Body of pancreas (tissue), 4 donors: ENCODE data around the gene ADAMTS2. TPM values are rescaled to one million over a fixed set of nuclear protein-coding genes. Genes with fewer than 3 reads are reported as not detected.

Experiments used
- ATAC-seq: fragments of 150-250 bp; one replicate; pipeline ENCODE4 v1.9.1; 2016
- DNase-seq, 4 donors: peaks; one replicate each; pipeline ENCODE4 v3.0.0-alpha.2; 2019
- H3K27ac ChIP-seq, 4 donors: fragments of 200-600 bp; sonication (generic); 1 replicate in 3 of 4; 2 replicates in 1 of 4; pipeline versions ENCODE4 v1.5.1 to v1.6.1; 2016 to 2019; ENCODE audit warnings: mild to moderate bottlenecking in 1 of 4, mixed read lengths in 1 of 4, moderate library complexity in 1 of 4
- H3K27me3 ChIP-seq, 2 donors: fragments of 200-600 bp; sonication (generic); one replicate each; pipeline ENCODE4 v1.6.0; 2016; ENCODE audit warnings: mild to moderate bottlenecking in 1 of 2
- H3K36me3 ChIP-seq, 2 donors: fragments of 200-600 bp; sonication (generic); replicated peaks in 1 of 2; 2 replicates each; pipeline ENCODE4 v1.5.1; 2016; ENCODE audit warnings: low read depth in 2 of 2; ENCODE audit not compliant: insufficient read depth in 1 of 2
- H3K4me1 ChIP-seq: fragments of 200-600 bp; sonication (generic); one replicate; pipeline ENCODE4 v1.6.0; 2016
- H3K4me3 ChIP-seq, 2 donors: fragments of 200-600 bp; sonication (generic); 1 replicate in 1 of 2; 2 replicates in 1 of 2; pipeline ENCODE4 v1.5.1; 2016 to 2019
- H3K9me3 ChIP-seq, 3 donors: fragments of 200-600 bp; sonication (generic); 1 replicate in 2 of 3; 2 replicates in 1 of 3; pipeline ENCODE4 v1.5.1; 2016
- POLR2A ChIP-seq, 3 donors: fragments of 450-650 bp; IDR thresholded peaks; one replicate each; pipeline ENCODE4 v1.6.1; 2016; ENCODE audit warnings: antibody characterized with exemption in 3 of 3, mild to moderate bottlenecking in 2 of 3
- WGBS, 2 donors: methylation state at CpG; one replicate each; pipeline ENCODE4 v1.1.5; 2017; 5-methylcytosine and 5-hydroxymethylcytosine counted together
- intact Hi-C: fragments of 100-400 bp; cut with DNase I; formaldehyde crosslinking; loops from one replicate; pipeline ENCODE4 v1.15.1; 2023
- small RNA-seq: library from RNA; depleted of rRNA; stranded (forward); fragments of <200 nt; gene quantifications from one replicate; pipeline ENCODE3, GENCODE V24; 2016
- total RNA-seq, 2 donors: library from RNA; depleted of rRNA; stranded (reverse); fragments of >200 nt; gene quantifications; one replicate each; pipeline ENCODE4 v1.1.0, GENCODE V29; 2016
- TF ChIP-seq, protein P1 (sequence below), 7 experiments: fragments of 450-650 bp in 4 of 7; fragments of 200-600 bp in 3 of 7; sonication (generic) in 3 of 7; IDR thresholded peaks; one replicate each; pipeline ENCODE4 v1.5.1; 2016 to 2019; ENCODE audit warnings: antibody characterized with exemption in 7 of 7

ADAMTS2 gene
- total RNA-seq, 2 donors from 2014 or later, result 9.1 to 19.1 TPM

DNA sequence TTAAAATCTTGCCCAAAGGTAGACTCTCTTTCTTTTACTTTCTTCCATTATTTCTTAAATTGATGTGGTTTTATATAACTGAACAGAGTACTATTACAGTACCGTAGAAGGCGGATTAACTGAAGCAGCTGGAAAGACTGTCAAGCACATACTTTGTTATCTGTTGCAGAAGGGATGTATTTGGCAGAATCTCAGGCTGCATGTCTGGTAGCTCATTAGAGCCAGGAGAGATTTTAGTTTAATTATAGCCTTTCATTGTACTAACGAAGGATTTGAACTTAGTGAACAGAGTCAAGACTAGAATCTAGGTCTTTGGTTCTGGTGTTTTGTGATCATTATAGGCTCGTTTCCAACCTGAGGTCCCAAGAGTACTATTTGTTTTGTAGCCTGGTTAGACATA lies 264.5 kb downstream of the ADAMTS2 start:
- Histone ChIP-seq H3K27ac (no peak overlapping the region), H3K4me1 (no peaks in the 10 kb centered on the region), H3K36me3 (peaks cover 22 to 39% of the 10 kb centered on the region in 2 donors), H3K9me3 (peaks cover 0 to 81% (median 12%) of the 10 kb centered on the region in 3 donors), H3K27me3 (no peaks in the 10 kb centered on the region), H3K4me3 (no peak overlapping the region)
- intact Hi-C loops, result no loop called here
- DNase-seq (no peak), ATAC-seq (no peak)
- TF ChIP-seq POLR2A (IDR thresholded peaks at IDR 0.05), result no peak
- TF ChIP-seq, protein P1, sequence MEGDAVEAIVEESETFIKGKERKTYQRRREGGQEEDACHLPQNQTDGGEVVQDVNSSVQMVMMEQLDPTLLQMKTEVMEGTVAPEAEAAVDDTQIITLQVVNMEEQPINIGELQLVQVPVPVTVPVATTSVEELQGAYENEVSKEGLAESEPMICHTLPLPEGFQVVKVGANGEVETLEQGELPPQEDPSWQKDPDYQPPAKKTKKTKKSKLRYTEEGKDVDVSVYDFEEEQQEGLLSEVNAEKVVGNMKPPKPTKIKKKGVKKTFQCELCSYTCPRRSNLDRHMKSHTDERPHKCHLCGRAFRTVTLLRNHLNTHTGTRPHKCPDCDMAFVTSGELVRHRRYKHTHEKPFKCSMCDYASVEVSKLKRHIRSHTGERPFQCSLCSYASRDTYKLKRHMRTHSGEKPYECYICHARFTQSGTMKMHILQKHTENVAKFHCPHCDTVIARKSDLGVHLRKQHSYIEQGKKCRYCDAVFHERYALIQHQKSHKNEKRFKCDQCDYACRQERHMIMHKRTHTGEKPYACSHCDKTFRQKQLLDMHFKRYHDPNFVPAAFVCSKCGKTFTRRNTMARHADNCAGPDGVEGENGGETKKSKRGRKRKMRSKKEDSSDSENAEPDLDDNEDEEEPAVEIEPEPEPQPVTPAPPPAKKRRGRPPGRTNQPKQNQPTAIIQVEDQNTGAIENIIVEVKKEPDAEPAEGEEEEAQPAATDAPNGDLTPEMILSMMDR (IDR thresholded peaks at IDR 0.05), result no peak
- WGBS, 2 donors, result 91 to 93% methylated on average over 4 of the region's 4 CpGs

DNA sequence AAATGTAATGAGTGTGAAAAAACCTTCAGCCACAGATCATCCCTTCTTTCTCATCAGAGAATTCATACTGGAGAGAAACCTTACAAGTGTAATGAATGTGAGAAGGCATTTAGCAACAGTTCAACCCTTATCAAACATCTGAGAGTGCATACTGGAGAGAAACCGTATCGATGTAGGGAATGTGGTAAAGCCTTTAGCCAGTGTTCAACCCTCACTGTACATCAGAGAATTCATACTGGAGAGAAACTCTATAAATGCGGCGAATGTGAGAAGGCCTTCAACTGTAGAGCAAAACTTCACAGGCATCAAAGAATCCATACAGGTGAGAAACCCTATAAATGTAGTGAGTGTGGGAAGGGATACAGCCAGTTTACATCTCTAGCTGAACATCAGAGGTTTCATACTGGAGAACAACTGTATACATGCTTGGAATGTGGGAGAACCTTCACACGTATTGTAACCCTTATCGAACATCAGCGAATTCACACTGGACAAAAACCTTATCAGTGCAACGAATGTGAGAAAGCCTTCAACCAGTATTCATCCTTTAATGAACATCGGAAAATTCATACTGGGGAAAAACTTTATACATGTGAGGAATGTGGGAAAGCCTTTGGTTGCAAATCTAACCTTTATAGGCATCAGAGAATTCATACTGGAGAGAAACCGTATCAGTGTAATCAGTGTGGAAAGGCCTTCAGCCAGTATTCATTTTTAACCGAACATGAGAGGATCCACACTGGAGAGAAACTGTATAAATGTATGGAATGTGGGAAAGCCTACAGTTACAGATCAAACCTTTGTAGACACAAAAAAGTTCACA lies 265.9 kb downstream of the ADAMTS2 start:
- Histone ChIP-seq H3K36me3 (peaks cover 22 to 39% of the 10 kb centered on the region in 2 donors), H3K27me3 (no peaks in the 10 kb centered on the region), H3K4me3 (no peak overlapping the region), H3K9me3 (peaks cover 0 to 77% (median 15%) of the 10 kb centered on the region in 3 donors), H3K4me1 (no peaks in the 10 kb centered on the region), H3K27ac (no peak overlapping the region)
- intact Hi-C loops, result no loop called here
- DNase-seq (no peak), ATAC-seq (no peak)
- TF ChIP-seq, protein P1 (IDR thresholded peaks at IDR 0.05), result no peak
- no peak for TF ChIP-seq POLR2A (IDR thresholded peaks at IDR 0.05)
- 96% methylated on average over 11 of the region's 11 CpGs for WGBS, 2 donors

DNA sequence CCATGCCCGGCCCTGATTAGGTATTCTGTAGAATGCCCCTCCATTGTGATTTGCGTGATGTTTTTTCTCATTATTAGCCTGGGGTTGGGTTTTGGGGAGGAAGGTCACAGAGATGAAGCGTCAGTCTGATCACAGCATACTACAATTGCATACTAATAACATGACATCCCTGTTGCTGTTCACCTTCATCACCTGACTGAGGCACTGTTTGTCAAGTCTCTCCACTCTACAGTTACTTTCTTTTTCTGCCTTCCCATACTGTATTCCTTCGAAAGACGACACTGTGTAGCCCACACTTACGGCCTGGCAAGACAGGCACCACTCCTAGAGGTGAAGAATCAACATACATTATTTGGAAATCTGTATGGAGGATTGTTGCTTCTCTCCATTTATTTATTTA lies 279.6 kb downstream of the ADAMTS2 start:
- TF ChIP-seq, protein P1 (IDR thresholded peaks at IDR 0.05), result no peak
- no peak for TF ChIP-seq POLR2A (IDR thresholded peaks at IDR 0.05)
- Histone ChIP-seq H3K9me3 (peaks cover 0 to 24% (median 0%) of the 10 kb centered on the region in 3 donors), H3K27me3 (no peaks in the 10 kb centered on the region), H3K36me3 (no peaks in the 10 kb centered on the region), H3K27ac (no peak overlapping the region), H3K4me1 (peaks cover 11% of the 10 kb centered on the region), H3K4me3 (no peak overlapping the region)
- DNase-seq, result no peak
- intact Hi-C loops, result loop anchor here (10.0 kb wide), 1 partner anchor 331 kb away; the partner anchor contains the start of gene ZNF354A
- 92 to 98% methylated on average over 6 of the region's 6 CpGs for whole genome bisulfite sequencing, 2 donors
- no peak for ATAC-seq

DNA sequence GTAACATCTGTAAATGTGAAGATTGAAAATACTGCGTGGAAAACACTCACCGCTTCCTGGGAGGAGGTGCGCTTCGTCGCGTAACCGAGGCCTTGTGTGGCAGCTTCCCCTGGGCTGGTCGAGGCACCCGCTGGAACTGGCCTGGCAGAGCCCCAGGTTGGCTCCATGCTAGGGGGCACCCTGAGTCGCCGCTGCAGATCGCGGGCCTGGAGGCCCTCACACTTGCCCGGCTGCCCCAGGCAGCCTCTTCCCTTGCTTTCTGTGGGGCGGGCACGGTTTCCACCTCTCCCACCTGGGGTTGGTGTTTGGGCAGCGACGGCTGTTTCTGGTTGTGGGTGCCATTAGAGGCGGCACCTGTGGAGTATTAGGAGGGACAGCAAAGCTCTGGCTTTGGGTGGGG lies 284.2 kb downstream of the ADAMTS2 start:
- TF ChIP-seq, protein P1 (IDR thresholded peaks at IDR 0.05), result no peak
- TF ChIP-seq POLR2A (IDR thresholded peaks at IDR 0.05), result no peak
- DNase-seq (peak in 2 of 4 donors; percentile 11 to 12), ATAC-seq (no peak)
- H3K27ac ChIP-seq, result peak overlapping the region in 2 of 4 donors; percentile 55 to 66
- intact Hi-C loops, result loop anchor here (10.0 kb wide), 1 partner anchor 326 kb away; the partner anchor contains the start of gene ZNF354A
- H3K4me3 ChIP-seq, result peak overlapping the region; percentile 72 to 84
- H3K9me3 ChIP-seq, result no peaks in the 10 kb centered on the region
- H3K4me1 ChIP-seq, result peaks cover 12% of the 10 kb centered on the region
- no peaks in the 10 kb centered on the region for H3K27me3 ChIP-seq
- H3K36me3 ChIP-seq, result no peaks in the 10 kb centered on the region
- 83 to 90% methylated on average over 5 to 19 of the region's 19 CpGs for WGBS, 2 donors

Small RNAs within 50 kb of the gene (small RNA-seq; reads per million reads assigned to genes)
- gene AC109479.2, result not detected

Other genes with a start within 250 kb of the ADAMTS2 start
- gene RUFY1, start 205.1 kb upstream of the ADAMTS2 start, total RNA-seq, result 10 to 100 TPM; 26.2 to 38.2 TPM